Panc1 (cell line): ENCODE results near the gene MYADML2. TPM values are rescaled to one million over a fixed set of nuclear protein-coding genes. Genes with fewer than 3 reads are reported as not detected.

Source experiments
- ATAC-seq: fragments of 200-7000 bp; cut with Tn5 transposase; 2 replicates; pipeline ENCODE4 v1.9.1; 2020; ENCODE audit warnings: mild to moderate bottlenecking, moderate library complexity
- BruUV-seq: library from RNA; stranded (reverse); fragments of 400-500 nt; replicated peaks from 2 replicates; lab custom pipeline; 2021; lab: Mats Ljungman, UMichigan
- CTCF ChIA-PET: fragments of 300-600 bp; sonication (Branson Sonifier 250); formaldehyde crosslinking; loops from one replicate; lab custom pipeline; 2022; ENCODE audit warnings: antibody characterized with exemption; lab: Charles Lee
- POLR2A ChIA-PET: fragments of 300-600 bp; sonication (Branson Sonifier 250); formaldehyde crosslinking; loops from one replicate; lab custom pipeline; 2022; ENCODE audit warnings: antibody characterized with exemption; lab: Charles Lee
- DNase-seq: peaks from one replicate; pipeline ENCODE4 v3.0.0-alpha.2; 2010; ENCODE audit warnings: low read depth, low spot score
- H3K27ac ChIP-seq: 2 replicates; pipeline ENCODE4 v1.5.1; 2011; ENCODE audit warnings: mild to moderate bottlenecking, low read length, inconsistent platforms
- H3K27me3 ChIP-seq: fragments of 200-500 bp; sonication (Bioruptor generic); 2 replicates; pipeline ENCODE4 v1.6.0; 2014; ENCODE audit warnings: low read length, inconsistent platforms; ENCODE audit not compliant: control insufficient read depth, insufficient read depth
- H3K36me3 ChIP-seq: fragments of 200-500 bp; sonication (Bioruptor generic); 2 replicates; pipeline ENCODE4 v1.5.1; 2014; ENCODE audit warnings: inconsistent platforms, mild to moderate bottlenecking, low read length, moderate library complexity; ENCODE audit not compliant: control insufficient read depth, insufficient read depth
- H3K4me1 ChIP-seq: 2 replicates; pipeline ENCODE4 v1.5.1; 2011; ENCODE audit warnings: inconsistent platforms, mild to moderate bottlenecking, low read length, moderate library complexity; ENCODE audit not compliant: control insufficient read depth, insufficient read depth
- H3K4me3 ChIP-seq, 2 experiments: 2 replicates each; pipeline ENCODE4 v1.5.1; 2011 to 2012; ENCODE audit warnings: low read depth in 2 of 2, low read length in 2 of 2, mild to moderate bottlenecking in 2 of 2, inconsistent platforms in 1 of 2, moderate library complexity in 1 of 2
- H3K9me3 ChIP-seq: fragments of 200-500 bp; sonication (Bioruptor generic); 2 replicates; pipeline ENCODE4 v1.5.1; 2014; ENCODE audit warnings: low read depth, mild to moderate bottlenecking, inconsistent platforms, low read length, moderate library complexity; ENCODE audit not compliant: control insufficient read depth, insufficient read depth
- CTCF ChIP-seq: fragments of 450-650 bp; IDR thresholded peaks from 2 replicates; pipeline ENCODE4 v1.5.1; 2017; ENCODE audit warnings: mild to moderate bottlenecking
- POLR2AphosphoS5 ChIP-seq: IDR thresholded peaks from 2 replicates; pipeline ENCODE4 v1.6.1; 2012; ENCODE audit warnings: mild to moderate bottlenecking, low read depth, low read length, moderate library complexity
- REST ChIP-seq, 2 experiments: IDR thresholded peaks; 2 replicates each; pipeline ENCODE4 v1.6.1; 2011 to 2012; ENCODE audit warnings: low read depth in 2 of 2, control low read depth in 1 of 2, low read length in 1 of 2, mild to moderate bottlenecking in 1 of 2, moderate library complexity in 1 of 2; ENCODE audit not compliant: insufficient read depth in 1 of 2
- SIN3A ChIP-seq: IDR thresholded peaks from 2 replicates; pipeline ENCODE4 v1.6.1; 2012; ENCODE audit warnings: low read depth, mild to moderate bottlenecking, low read length, moderate library complexity, borderline replicate concordance; ENCODE audit not compliant: insufficient read depth
- TCF7L2 ChIP-seq: IDR thresholded peaks from 2 replicates; pipeline ENCODE4 v1.6.1; 2011; ENCODE audit warnings: mild to moderate bottlenecking, low read depth, low read length, inconsistent platforms
- in situ Hi-C: cut with HindIII; loops from 2 replicates; pipeline ENCODE4 v1.10.0; 2016; ENCODE audit warnings: low sequenced_read_pairs, low pct_unique_long_range_greater_than_20kb
- intact Hi-C: fragments of 100-400 bp; cut with micrococcal nuclease; formaldehyde crosslinking; loops from one replicate; pipeline ENCODE4 v1.10.0; 2022; ENCODE audit not compliant: unreplicated experiment
- total RNA-seq: library from RNA; stranded (reverse); gene quantifications from one replicate; pipeline ENCODE4 v1.2.1, GENCODE V29; 2021; ENCODE audit not compliant: unreplicated experiment

Gene MYADML2
- total RNA-seq, 1 experiment from 2014 or later: not detected

- Histone ChIP-seq H3K4me3 (no peak overlapping the region), H3K27ac (no peak overlapping the region; the same call in 1 of the 2 replicates), H3K4me1 (peaks cover 27% of the 10 kb centered on the region), H3K27me3 (no peaks in the 10 kb centered on the region), H3K36me3 (no peaks in the 10 kb centered on the region), H3K9me3 (no peaks in the 10 kb centered on the region)
- no TSS peak for BruUV-seq
- POLR2A ChIA-PET: no interaction called here
- intact Hi-C loops: no loop called here
- no peak for ATAC-seq
- in situ Hi-C loops: no loop called here
- CTCF ChIA-PET: no interaction called here
- TF ChIP-seq SIN3A (no peak), POLR2AphosphoS5 (no peak), REST (IDR thresholded peaks at IDR 0.05; ENCODE audit: insufficient read depth in 1 of 2, low read depth in 2 of 2, low read length in 1 of 2) (no peak), TCF7L2 (no peak), CTCF (no peak)
- no peak for DNase-seq
These were observed 47.4 kb downstream of the MYADML2 start for GRCh38 chr17:81899514-81900166.

GRCh38 chr17:81898885-81899284 is 48.1 kb downstream of the MYADML2 start:
- ATAC-seq (no peak), DNase-seq (no peak)
- TF ChIP-seq REST (IDR thresholded peaks at IDR 0.05; ENCODE audit: insufficient read depth in 1 of 2, low read depth in 2 of 2, low read length in 1 of 2) (no peak), POLR2AphosphoS5 (no peak), SIN3A (no peak), CTCF (no peak), TCF7L2 (no peak)
- Histone ChIP-seq H3K4me3 (no peak overlapping the region), H3K9me3 (no peaks in the 10 kb centered on the region), H3K27me3 (no peaks in the 10 kb centered on the region), H3K36me3 (no peaks in the 10 kb centered on the region), H3K4me1 (peaks cover 27% of the 10 kb centered on the region), H3K27ac (peak overlapping the region; percentile 73)
- in situ Hi-C loops (no loop called here), intact Hi-C loops (no loop called here)
- ChIA-PET POLR2A (no interaction called here), CTCF (no interaction called here)
- BruUV-seq: no TSS peak
